HG03108 (cell line): ENCODE results near the gene FAM184A.
"Not testable (repeated sequence)": the region's sequence is repeated elsewhere in the genome, so short reads cannot be mapped to it uniquely, and the experiment has no call there.

Experiments used
- ATAC-seq: cut with Tn5 transposase; IDR thresholded peaks from one replicate; pipeline ENCODE4 v1.9.1; 2021; ENCODE audit warnings: moderate library complexity; ENCODE audit not compliant: unreplicated experiment

The FAM184A gene

DNA sequence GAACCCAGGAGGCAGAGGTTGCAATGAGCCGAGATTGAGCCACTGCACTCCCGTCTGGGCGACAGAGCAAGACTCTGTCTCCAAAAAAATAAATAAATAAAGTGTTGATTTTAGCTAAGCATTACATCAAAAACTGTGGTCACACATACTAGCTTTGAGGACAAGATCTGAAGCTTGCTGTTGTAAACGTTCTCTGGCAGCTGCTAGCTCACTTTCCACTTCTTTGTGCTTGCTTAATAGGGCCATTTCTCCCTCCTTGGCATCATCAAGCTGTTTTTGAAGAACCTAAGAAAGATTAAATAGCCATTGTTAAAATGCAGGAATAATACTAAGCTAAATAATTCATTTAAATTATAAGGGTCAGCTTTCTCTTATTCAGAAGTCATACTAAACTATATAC, 55.7 kb downstream of the FAM184A start:
- no peak for ATAC-seq

DNA sequence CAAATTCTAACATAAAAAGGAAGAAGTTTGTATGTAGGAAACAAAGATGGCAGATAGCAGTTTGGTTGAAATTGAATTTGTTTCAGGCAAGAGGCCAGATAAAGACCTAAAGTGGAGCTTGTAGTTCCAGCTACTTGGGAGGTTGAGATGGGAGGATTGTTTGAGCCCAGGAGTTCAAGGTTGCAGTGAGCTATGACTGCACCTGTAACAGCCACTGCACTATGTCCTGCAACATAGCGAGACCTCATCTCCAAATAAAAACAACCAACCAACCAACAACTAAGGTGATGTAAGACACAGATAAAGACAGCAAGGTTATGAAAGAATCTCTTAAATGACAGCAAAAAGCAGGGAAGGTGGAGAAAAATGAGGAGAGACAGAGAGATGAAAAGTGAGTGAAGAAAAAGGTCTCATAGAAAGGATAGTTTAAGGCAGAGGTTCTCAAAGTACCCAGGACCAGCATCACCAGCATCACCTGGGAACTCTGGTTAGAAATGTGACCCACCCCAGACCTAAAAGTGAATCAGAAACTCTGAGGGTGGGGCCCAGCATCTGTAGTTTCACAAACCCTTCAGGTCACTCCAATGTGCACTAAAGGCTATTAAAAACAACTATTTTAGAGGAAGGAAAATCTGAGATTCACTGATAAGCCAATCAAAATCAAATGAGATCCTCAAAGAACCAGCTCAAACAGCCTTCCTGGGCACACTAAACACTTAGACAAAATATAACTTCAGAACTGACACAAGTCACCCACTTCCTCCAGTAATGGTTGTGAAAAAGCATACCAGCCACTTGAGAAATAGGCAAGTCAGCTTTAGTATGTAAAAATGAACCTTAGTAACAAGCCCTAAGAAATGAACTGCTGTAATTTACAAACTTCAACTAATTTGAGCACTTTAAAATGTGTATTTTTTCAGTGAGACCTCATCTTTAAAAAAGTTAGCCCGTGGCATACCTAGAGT, 57.6 kb downstream of the FAM184A start:
- no peak for ATAC-seq

DNA sequence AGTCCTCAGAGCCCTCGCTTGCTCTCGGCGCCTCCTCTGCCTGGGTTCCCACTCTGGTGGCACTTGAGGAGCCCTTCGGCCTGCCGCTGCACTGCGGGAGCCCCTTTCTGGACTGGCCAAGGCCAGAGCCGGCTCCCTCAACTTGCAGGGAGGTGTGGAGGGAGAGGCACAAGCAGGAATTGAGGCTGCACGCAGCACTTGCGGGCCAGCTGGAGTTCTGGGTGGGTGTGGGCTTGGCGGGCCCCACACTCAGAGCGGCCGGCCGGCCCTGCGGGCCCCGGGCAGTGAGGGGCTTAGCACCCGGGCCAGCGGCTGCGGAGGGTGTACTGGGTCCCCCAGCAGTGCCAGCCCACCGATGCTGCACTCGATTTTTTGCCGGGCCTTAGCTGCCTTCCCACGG, 63.3 kb downstream of the FAM184A start:
- not testable (repeated sequence) for ATAC-seq

DNA sequence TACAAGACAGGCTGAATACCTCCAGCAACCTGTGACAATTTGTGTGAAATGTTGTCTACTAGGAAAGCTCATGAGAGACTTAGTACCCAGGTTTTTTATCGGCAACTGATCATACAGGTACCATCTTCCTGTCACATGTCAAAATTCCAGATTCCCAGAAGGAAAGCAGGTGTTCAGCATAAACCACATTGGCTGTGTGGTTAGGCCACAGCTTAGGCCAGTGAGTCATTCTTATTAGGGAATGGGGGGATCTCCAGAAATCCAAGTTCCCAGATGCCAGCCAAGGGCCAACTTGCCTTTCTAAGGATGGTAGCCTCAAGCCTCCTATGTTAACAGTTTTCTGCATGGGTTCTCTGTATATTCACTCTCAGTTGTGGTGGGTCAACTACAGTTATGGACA, 65.9 kb downstream of the FAM184A start:
- ATAC-seq, result no peak

DNA sequence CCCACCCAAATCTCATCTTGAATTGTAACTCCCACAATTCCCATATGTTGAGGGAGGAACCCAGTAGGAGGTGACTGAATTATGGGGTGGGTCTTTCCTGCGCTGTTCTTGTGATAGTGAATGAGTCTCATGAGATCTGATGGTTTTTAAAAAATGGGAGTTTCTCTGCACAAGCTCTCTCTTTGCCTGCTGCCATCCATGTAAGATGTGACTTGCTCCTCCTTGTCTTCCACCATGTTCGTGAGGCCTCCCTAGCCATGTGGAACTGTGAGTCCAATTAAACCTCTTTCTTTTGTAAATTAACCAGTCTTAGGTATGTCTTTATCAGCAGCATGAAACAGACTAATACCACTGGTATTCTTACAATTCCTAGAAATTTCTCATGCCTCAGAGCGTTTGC, 69.2 kb downstream of the FAM184A start:
- ATAC-seq, result not testable (repeated sequence)

DNA sequence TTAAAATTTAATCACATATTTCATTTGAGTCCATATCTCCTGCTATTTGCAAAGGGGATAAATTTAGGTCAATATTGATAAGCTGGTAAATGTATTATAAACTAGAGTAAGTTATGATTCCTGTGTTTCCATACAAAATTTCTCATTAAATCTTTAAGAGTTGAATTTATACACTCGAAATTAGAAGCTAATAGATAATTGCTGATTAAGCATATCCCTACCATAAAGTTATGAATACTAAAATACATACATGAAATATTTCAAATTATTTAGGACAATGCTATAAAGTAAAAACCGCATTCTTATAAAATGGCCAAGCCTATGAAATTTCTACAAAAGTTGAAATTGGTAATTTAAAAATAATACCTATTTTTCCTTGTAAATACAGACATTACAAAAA, 71.5 kb downstream of the FAM184A start:
- no peak for ATAC-seq

DNA sequence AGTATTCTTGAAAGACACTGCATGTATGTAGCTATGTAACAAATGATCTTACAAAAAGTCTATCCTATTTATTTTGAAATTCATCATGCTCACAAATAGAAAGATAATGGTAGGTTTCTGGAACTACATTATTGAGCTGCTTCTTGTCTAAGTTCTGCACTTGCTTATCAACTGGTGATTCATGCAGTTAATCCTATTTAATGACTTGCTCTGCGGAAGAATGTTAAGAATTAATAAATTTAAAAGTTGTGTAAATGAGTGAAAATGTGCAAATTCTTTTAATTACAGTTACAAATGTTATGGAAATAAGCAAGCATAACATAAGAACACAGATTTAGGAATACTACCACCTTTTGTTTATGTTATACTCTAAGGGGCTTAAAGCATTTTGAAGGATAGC, 76.4 kb downstream of the FAM184A start:
- ATAC-seq, result no peak

DNA sequence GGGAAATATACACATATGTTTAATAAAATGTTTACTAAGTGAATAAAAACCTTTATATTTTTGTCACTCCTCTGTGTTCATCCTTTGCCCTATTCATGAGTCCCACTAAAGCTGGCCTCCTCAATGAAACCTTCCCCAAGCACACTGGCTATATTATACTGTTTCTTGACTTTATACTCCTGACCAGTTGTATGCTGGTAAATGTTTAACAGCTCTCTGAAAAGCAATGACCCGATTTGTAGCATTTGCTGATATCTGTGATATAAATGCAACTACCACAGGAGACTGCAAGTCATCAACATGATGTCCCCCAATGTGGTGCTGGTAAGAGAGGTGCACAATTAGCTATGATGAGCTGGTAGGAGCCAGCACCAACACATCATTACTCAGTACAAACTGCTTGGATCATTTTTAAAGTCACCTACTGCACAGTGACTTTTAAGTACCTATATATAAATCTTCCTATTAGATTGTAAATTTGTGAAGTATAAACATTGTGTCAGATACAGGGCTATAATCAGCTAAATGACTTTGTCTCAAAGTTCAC, 78.9 kb downstream of the FAM184A start:
- ATAC-seq, result no peak

DNA sequence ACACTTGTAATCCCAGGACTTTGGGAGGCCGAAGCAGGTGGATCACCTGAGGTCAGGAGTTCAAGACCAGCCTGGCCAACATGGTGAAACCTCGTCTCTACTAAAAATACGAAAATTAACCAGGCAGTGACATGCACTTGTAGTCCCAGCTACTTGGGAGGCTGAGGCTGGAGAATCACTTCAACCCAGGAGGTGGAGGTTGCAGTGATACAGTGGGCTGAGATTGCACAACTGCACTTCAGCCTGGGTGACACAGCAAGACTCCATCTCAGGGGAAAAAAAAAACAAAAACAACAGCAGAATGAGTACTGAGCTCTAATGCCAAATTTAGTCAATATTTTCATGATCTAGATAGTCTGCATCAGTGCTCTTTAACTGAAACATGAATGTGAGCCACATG, 81.0 kb downstream of the FAM184A start:
- not testable (repeated sequence) for ATAC-seq

DNA sequence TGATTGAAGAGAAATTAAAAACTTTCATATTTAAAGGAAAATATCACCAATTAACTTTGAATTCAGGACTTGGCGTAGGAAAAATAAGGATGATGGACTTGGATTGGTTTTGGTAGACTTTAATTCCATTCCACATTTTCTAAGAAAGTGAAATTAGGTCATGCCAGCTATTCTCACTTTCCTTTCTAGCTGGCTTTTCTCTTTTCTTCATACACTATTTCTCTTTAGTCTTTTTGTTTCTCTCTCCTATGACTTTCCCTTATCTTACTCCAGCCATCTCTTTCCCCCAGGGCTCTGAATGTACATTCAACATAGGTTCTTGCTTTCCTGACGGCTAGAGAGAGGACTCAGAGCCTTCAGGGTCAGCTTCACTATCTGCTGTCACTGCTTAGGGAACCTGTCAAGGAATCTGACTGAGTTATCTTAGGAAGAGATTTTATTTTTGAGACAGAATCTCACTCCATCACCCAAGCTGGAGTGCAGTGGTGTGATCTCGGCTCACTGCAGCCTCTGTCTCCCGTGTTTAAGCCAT, 82.1 kb downstream of the FAM184A start:
- ATAC-seq, result no peak

DNA sequence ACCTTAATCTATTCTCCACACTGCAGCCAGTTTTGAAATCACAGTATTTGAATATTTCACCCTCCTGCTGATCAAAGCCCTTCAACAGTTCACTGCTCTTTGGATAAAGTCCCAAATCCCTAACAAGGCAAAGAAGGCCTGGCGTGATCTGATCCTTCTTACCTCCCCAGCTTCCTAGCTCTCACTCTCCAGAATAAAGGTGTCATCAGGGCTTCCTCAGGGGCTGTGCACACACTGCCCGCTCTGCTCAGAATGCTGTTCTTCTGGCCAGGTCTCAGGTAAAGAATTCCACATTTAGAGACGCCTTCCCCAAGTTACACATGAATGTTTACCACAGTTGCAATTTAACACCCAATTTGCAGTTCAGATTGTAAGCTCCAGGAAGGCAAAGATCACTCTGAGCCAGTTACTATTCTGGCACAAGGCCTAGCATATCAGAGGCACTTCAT, 84.6 kb downstream of the FAM184A start:
- no peak for ATAC-seq

DNA sequence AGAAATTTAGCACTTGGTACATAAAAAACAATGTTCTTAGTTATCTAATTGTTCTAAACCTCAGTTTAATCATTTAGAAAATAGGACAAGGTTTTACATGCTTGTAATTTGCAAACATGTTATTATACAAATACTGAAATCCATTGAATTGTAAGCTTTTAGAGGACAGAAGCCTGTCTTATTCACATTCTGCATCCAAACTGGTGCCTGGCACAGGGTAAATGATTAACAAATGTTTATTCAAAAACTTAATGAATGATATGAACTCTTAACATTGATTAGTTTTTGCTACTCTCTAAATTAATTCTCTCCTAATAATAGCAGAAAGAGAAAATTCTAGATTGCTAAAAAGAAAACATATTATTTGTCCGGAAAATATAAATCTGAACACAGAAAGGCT, 85.1 kb downstream of the FAM184A start:
- no peak for ATAC-seq

DNA sequence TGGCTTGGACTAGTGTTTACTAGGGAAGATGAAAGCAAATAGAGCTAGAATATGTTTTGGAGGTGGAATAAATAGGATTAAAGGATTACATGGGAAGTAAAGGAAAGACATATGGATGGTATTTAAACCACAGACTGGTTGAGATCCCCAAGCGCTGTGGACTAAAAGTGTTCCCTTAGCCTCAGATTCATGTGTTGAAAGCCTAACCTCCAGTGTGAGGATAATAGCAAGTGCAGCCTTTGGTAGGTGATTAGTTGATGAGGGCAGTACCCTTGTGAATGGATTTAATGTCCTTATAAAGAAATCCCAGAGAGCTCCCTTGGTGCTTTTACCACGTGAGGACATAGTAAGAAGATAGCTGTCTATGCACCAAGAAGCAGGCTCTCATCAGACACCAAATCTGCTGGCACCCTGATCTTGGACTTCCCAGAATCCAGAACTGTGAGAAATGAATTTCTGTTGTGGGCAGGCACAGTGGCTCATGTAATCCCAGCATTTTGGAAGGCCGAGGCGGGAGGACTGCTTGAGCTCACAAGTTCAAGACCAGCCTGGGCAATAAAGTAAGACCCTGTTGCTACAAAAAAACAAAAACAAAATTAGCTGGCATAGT, 86.2 kb downstream of the FAM184A start:
- no peak for ATAC-seq

DNA sequence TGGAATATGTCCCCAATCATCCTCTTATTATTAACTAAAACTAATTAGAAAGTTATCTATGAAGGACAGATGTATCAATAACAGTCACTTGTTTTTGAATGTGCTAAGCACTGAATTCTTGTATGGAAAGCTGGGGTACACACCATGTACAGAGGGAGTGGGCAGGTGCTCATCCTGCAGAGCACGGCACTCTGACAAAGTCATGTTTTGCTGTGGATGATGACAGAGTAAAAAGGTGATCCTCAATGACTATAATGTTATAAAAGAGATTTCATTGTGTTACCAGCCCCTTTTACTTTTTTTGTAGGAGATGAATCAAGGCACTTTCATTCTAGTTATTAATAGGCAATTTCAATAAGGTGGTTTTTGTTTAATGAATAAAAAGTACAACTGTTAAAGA, 92.2 kb downstream of the FAM184A start:
- ATAC-seq, result no peak

DNA sequence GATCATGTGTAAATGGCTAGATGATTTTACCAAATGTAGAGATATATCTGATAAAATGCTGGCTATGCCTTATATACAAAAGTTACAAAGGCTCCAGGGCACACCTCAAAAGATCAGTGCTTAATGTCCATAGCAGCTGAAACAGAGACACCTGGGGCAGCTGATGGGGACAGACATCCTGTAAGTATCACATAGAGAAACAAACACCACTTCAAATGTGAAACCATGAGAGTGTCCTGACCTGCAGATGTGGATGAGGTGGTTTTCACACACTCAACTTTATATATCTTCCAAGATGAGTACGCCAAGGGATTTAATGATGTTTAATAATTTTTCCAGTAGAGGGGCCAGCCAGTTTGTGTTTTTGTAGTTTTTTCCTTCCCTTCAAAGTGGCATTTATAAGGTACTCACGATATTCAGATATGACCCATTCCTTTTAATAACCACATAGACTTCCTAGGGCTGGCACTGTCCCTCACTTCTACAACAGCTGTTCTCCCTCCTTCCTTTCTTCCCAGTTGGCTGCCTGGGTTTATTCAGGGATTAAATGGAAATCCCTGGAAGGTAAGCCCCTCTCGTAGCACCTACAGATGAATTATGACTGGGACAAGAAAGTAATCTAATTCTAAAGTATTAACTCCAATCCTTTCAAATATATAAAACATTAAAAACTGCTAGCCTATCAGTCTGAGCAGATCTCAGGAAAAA, 93.2 kb downstream of the FAM184A start:
- no peak for ATAC-seq

DNA sequence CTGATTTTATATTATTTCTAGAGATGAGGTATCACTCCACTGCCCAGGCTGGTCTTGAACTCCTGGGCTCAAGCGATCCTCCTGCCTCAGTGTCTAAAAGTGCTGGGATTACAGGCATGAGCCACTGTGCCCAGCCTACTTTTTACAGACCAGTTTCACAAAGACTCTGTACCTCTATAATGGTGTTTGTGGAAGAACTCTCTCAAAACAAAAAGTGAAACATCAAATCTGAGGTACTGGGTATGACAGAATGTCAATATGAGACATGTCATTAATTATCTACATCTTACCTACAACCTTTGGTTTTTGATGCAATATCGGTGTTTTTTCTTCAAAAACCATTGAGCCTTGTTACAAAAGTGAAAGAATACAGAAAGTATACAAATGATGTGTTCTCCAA, 94.1 kb downstream of the FAM184A start:
- ATAC-seq, result no peak

DNA sequence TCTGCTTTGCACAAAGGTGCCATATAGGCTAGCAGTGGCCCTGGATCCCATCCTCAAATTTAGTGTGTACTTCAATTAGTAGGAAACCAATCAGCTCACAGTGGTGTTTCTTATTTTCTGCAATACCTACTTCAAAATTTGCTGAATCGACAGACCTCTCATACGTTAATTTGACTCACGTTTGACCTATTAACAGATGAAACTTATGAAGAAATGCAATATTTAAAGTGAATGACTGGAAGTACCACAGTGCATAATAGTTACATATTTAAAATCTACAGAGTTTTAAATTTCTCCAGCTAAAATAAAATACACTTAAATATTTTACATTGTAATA, 95.9 kb downstream of the FAM184A start:
- ATAC-seq, result no peak

DNA sequence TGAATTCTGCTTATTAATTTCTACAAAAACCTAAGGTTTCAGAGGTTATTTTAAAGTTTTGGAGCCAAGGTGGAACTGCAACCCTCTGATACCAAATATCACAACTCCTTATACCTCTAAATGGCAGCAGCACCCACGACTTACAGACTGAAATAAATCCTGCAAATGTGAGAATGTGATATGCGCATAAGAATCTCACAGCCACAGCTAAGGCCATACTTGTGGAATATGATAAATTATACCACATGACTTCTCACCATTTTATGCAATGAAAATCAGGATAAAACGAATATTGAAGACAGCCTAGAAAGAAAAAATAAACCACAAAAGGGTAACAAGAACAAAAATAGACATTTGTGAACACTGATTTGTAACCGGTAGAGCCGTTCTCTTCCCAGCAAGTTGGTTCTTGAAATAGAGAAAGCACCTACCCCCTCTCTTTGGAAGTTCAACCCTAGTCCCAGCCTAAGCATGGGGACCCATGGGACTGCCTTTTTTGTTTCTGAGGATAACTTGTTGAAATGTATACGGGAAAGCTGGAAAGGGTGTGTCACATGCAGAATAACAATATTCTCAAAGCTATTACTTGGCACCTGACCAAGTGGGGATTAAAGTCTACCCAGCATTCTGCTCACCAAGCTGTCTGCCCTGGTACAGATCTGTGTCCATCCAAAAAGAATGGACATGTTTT, 96.4 kb downstream of the FAM184A start:
- ATAC-seq, result no peak

DNA sequence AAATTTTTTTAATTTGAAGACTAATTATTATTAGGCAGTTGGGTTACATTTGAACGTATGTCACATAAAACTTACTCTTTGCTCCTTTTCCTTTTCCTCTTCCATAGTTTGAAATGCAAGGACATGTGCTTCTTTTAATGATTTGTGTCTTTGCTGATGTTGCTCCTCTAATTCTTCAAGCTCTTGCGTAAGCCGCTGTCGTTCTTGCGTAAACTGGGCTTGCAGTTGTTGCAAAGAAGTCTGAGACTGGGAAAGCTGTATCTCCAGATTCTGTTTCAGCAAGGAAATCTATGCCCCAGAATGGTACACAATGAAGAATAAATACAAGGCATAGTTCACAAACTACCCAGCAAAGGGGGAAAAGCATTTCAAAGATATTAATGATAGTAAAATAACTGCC, 98.4 kb downstream of the FAM184A start:
- ATAC-seq, result no peak

DNA sequence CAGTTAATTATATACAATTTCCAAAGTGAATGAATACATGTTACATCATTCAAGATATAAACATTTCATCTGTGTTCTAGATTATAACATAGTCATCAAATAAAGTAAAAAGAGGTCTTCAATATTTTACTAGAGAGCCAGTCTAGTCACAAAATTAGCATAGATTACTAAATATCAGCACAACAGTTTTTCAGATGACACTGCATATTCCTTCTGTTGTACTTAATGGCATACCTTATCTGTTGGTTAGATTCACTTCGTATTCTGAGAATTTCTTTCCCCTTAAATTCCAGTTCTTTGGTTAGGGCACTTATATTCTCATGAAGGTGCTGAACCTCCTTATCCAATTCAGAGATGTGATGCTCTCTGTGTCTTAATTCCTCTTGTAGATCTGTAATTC, 103.7 kb downstream of the FAM184A start:
- ATAC-seq, result no peak

DNA sequence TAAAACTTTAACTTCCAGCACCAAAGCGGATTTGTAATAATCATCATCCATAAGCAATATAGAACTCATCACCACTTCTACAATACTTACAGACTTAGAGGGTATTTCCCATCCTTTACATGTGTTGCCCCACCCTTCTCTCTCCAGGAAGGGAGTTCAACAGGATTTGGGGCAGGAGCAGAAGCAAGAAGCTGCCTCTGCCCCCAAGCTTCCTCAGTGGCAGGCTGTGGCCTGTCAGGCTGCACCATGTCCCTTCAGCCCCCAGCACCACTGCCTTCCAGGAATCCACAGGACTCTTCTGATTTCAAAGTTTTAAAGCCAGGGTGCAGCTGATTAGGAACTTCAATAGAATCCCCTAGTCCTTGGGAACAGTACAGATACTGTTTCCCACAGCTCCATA, 106.8 kb downstream of the FAM184A start:
- no peak for ATAC-seq
